ENCODE results near the gene RSPRY1.
"Not testable (repeated sequence)": the region's sequence is repeated elsewhere in the genome, so short reads cannot be mapped to it uniquely, and the experiment has no call there.

GRCh38 chr16:57187902-57188710, 2.0 kb downstream of the RSPRY1 start:
- not testable (repeated sequence) for TF ChIP-seq CTCF (IDR thresholded peaks at IDR 0.05); TAF1 (IDR thresholded peaks at IDR 0.05; ENCODE audit: borderline replicate concordance, low read depth, low read length); JUND (IDR thresholded peaks at IDR 0.05); EP300 (IDR thresholded peaks at IDR 0.05; ENCODE audit: borderline replicate concordance in 1 of 2, low read depth in 1 of 2, low read length in 1 of 2); RFX5 (IDR thresholded peaks at IDR 0.05; ENCODE audit: low read length); EZH2phosphoT487 (IDR thresholded peaks at IDR 0.05; ENCODE audit: borderline replicate concordance, low read depth); GABPA (IDR thresholded peaks at IDR 0.05; ENCODE audit: low read depth); CHD2 (IDR thresholded peaks at IDR 0.05; ENCODE audit: low read length, partially characterized antibody); RXRA (IDR thresholded peaks at IDR 0.05; ENCODE audit: borderline replicate concordance, low read depth); MEF2A (IDR thresholded peaks at IDR 0.05; ENCODE audit: borderline replicate concordance, low read depth)
- TF ChIP-seq, protein P1, sequence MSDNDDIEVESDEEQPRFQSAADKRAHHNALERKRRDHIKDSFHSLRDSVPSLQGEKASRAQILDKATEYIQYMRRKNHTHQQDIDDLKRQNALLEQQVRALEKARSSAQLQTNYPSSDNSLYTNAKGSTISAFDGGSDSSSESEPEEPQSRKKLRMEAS (IDR thresholded peaks at IDR 0.05; ENCODE audit: low read depth): not testable (repeated sequence)

All from SK-N-SH (cell line).